Adrenal gland (tissue), 5 donors: ENCODE results near the gene MYCBPAP.

ENCODE experiments used
- POLR2A ChIP-seq, 2 donors: fragments of 450-650 bp; IDR thresholded peaks; one replicate each; pipeline ENCODE4 v1.6.1; 2017; ENCODE audit warnings: antibody characterized with exemption in 2 of 2, mild to moderate bottlenecking in 2 of 2, moderate library complexity in 1 of 2
- TF ChIP-seq, protein P1 (sequence below), 6 experiments: fragments of 450-650 bp in 4 of 6; fragments of 200-600 bp in 2 of 6; sonication (generic) in 1 of 6; IDR thresholded peaks; 1 replicate in 5 of 6; 2 replicates in 1 of 6; pipeline versions ENCODE4 v1.5.1 to v1.8.0; 2016 to 2021; ENCODE audit warnings: antibody characterized with exemption in 6 of 6, mild to moderate bottlenecking in 2 of 6, moderate library complexity in 1 of 6
- donor health status: DM: no; HTN: no; CAD: no.

DNA sequence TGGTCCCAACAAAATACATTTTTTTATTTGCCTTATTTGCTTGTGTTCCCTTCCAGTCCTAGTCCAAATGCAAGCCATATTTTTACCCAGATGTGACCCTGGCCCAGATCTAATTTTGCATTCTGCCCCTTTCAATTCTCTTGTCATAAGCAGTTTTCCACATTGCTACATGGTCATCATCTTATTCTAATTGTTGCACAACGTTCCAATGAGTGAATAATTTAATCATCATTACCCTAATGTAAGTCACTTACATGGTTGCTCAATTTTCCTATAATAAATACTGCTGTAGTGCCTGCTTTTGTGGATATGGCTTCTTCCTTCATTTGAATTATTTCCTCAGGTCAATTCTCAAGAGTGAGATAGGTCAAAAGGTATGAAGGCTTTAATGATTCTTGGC is 16.7 kb upstream of the MYCBPAP start:
- TF ChIP-seq, protein P1, sequence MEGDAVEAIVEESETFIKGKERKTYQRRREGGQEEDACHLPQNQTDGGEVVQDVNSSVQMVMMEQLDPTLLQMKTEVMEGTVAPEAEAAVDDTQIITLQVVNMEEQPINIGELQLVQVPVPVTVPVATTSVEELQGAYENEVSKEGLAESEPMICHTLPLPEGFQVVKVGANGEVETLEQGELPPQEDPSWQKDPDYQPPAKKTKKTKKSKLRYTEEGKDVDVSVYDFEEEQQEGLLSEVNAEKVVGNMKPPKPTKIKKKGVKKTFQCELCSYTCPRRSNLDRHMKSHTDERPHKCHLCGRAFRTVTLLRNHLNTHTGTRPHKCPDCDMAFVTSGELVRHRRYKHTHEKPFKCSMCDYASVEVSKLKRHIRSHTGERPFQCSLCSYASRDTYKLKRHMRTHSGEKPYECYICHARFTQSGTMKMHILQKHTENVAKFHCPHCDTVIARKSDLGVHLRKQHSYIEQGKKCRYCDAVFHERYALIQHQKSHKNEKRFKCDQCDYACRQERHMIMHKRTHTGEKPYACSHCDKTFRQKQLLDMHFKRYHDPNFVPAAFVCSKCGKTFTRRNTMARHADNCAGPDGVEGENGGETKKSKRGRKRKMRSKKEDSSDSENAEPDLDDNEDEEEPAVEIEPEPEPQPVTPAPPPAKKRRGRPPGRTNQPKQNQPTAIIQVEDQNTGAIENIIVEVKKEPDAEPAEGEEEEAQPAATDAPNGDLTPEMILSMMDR (IDR thresholded peaks at IDR 0.05): no peak
- TF ChIP-seq POLR2A (IDR thresholded peaks at IDR 0.05): no peak
